ENCODE results near the gene PPP2R3C. TPM values are rescaled to one million over a fixed set of nuclear protein-coding genes. Genes with fewer than 3 reads are reported as not detected.
"Not testable (repeated sequence)": the region's sequence is repeated elsewhere in the genome, so short reads cannot be mapped to it uniquely, and the experiment has no call there.

The PPP2R3C gene
- total RNA-seq, 2 donors from 2014 or later = 50.4 to 64.9 TPM

GRCh38 chr14:35113308-35113950 lies 8.4 kb downstream of the PPP2R3C start:
- Mint-ChIP-seq H3K27me3 (no peaks in the 10 kb centered on the region), H3K9me3 (no peaks in the 10 kb centered on the region), H3K4me3 (no peak overlapping the region), H3K36me3 (ENCODE audit: low read depth) (peaks cover 95% of the 10 kb centered on the region), H3K4me1 (peaks cover 16% of the 10 kb centered on the region), H3K27ac (peak overlapping the region; percentile 58)
- ATAC-seq (replicated peaks) = no peak

- Mint-ChIP-seq H3K36me3 (ENCODE audit: low read depth) (peaks cover 95% of the 10 kb centered on the region), H3K4me1 (peaks cover 11% of the 10 kb centered on the region), H3K4me3 (no peak overlapping the region), H3K9me3 (no peaks in the 10 kb centered on the region), H3K27me3 (no peaks in the 10 kb centered on the region), H3K27ac (peak overlapping the region; percentile 58)
- ATAC-seq (replicated peaks) = no peak
These were observed 9.1 kb downstream of the PPP2R3C start for GRCh38 chr14:35112641-35113040.

GRCh38 chr14:35107866-35108265 lies 13.9 kb downstream of the PPP2R3C start:
- Mint-ChIP-seq H3K27me3 (no peaks in the 10 kb centered on the region), H3K4me3 (no peak overlapping the region), H3K36me3 (ENCODE audit: low read depth) (peaks cover 96% of the 10 kb centered on the region), H3K27ac (no peak overlapping the region), H3K9me3 (no peaks in the 10 kb centered on the region), H3K4me1 (peaks cover 6% of the 10 kb centered on the region)
- no peak for ATAC-seq (replicated peaks)

- not testable (repeated sequence) for H3K9me3 Mint-ChIP-seq; H3K4me3 Mint-ChIP-seq; ATAC-seq (replicated peaks); H3K27me3 Mint-ChIP-seq; H3K4me1 Mint-ChIP-seq; H3K27ac Mint-ChIP-seq
- peaks cover 99% of the 10 kb centered on the region for H3K36me3 Mint-ChIP-seq (ENCODE audit: low read depth)
These were observed 27.1 kb downstream of the PPP2R3C start for GRCh38 chr14:35094645-35095044.

GRCh38 chr14:35088514-35088913 lies 33.3 kb downstream of the PPP2R3C start:
- Mint-ChIP-seq H3K36me3 (ENCODE audit: low read depth) (peaks cover 97% of the 10 kb centered on the region), H3K4me1 (no peaks in the 10 kb centered on the region), H3K27me3 (no peaks in the 10 kb centered on the region), H3K4me3 (no peak overlapping the region), H3K9me3 (no peaks in the 10 kb centered on the region), H3K27ac (no peak overlapping the region)
- no peak for ATAC-seq (replicated peaks)

- no peak for ATAC-seq (replicated peaks)
- Mint-ChIP-seq H3K4me3 (no peak overlapping the region), H3K36me3 (ENCODE audit: low read depth) (peaks cover 93% of the 10 kb centered on the region), H3K27ac (no peak overlapping the region), H3K9me3 (no peaks in the 10 kb centered on the region), H3K4me1 (no peaks in the 10 kb centered on the region), H3K27me3 (no peaks in the 10 kb centered on the region)
These were observed 36.3 kb downstream of the PPP2R3C start for GRCh38 chr14:35085441-35085840.

GRCh38 chr14:35083530-35084150 lies 38.1 kb downstream of the PPP2R3C start:
- Mint-ChIP-seq H3K9me3 (no peaks in the 10 kb centered on the region), H3K36me3 (ENCODE audit: low read depth) (peaks cover 96% of the 10 kb centered on the region), H3K4me3 (no peak overlapping the region), H3K27me3 (no peaks in the 10 kb centered on the region), H3K4me1 (no peaks in the 10 kb centered on the region), H3K27ac (no peak overlapping the region)
- ATAC-seq (replicated peaks) = no peak

- Mint-ChIP-seq H3K9me3 (no peaks in the 10 kb centered on the region), H3K27me3 (no peaks in the 10 kb centered on the region), H3K27ac (no peak overlapping the region), H3K4me3 (no peak overlapping the region), H3K36me3 (ENCODE audit: low read depth) (peaks cover 81% of the 10 kb centered on the region), H3K4me1 (no peaks in the 10 kb centered on the region)
- no peak for ATAC-seq (replicated peaks)
These were observed 42.0 kb downstream of the PPP2R3C start for GRCh38 chr14:35079742-35080141.

- no peak for ATAC-seq (replicated peaks)
- no peak overlapping the region for H3K4me3 Mint-ChIP-seq
- no peaks in the 10 kb centered on the region for H3K9me3 Mint-ChIP-seq
- H3K36me3 Mint-ChIP-seq (ENCODE audit: low read depth) = peaks cover 69% of the 10 kb centered on the region
- peak overlapping the region; percentile 36 for H3K27ac Mint-ChIP-seq
- no peaks in the 10 kb centered on the region for H3K4me1 Mint-ChIP-seq
- H3K27me3 Mint-ChIP-seq = no peaks in the 10 kb centered on the region
These were observed 43.7 kb downstream of the PPP2R3C start for GRCh38 chr14:35078082-35078481.

- ATAC-seq (replicated peaks) = no peak
- Mint-ChIP-seq H3K27ac (no peak overlapping the region), H3K4me1 (no peaks in the 10 kb centered on the region), H3K9me3 (no peaks in the 10 kb centered on the region), H3K36me3 (ENCODE audit: low read depth) (peaks cover 64% of the 10 kb centered on the region), H3K4me3 (no peak overlapping the region), H3K27me3 (no peaks in the 10 kb centered on the region)
These were observed 48.3 kb downstream of the PPP2R3C start for GRCh38 chr14:35073486-35073885.

GRCh38 chr14:35072226-35072625 lies 49.6 kb downstream of the PPP2R3C start:
- Mint-ChIP-seq H3K4me3 (no peak overlapping the region), H3K27ac (peak overlapping the region; percentile 23), H3K9me3 (no peaks in the 10 kb centered on the region), H3K4me1 (no peaks in the 10 kb centered on the region), H3K27me3 (no peaks in the 10 kb centered on the region), H3K36me3 (ENCODE audit: low read depth) (peaks cover 69% of the 10 kb centered on the region)
- ATAC-seq (replicated peaks) = no peak

- H3K4me3 Mint-ChIP-seq = no peak overlapping the region
- no peak for ATAC-seq (replicated peaks)
- no peaks in the 10 kb centered on the region for H3K27me3 Mint-ChIP-seq
- H3K36me3 Mint-ChIP-seq (ENCODE audit: low read depth) = peaks cover 69% of the 10 kb centered on the region
- no peak overlapping the region for H3K27ac Mint-ChIP-seq
- H3K9me3 Mint-ChIP-seq = no peaks in the 10 kb centered on the region
- no peaks in the 10 kb centered on the region for H3K4me1 Mint-ChIP-seq
These were observed 53.4 kb downstream of the PPP2R3C start for GRCh38 chr14:35068238-35069012.

GRCh38 chr14:35065731-35066130 lies 56.1 kb downstream of the PPP2R3C start:
- not testable (repeated sequence) for ATAC-seq (replicated peaks); H3K27ac Mint-ChIP-seq; H3K4me1 Mint-ChIP-seq; H3K9me3 Mint-ChIP-seq; H3K27me3 Mint-ChIP-seq; H3K4me3 Mint-ChIP-seq
- peaks cover 62% of the 10 kb centered on the region for H3K36me3 Mint-ChIP-seq (ENCODE audit: low read depth)

GRCh38 chr14:35061113-35061791 lies 60.5 kb downstream of the PPP2R3C start:
- H3K27me3 Mint-ChIP-seq; H3K9me3 Mint-ChIP-seq; H3K4me1 Mint-ChIP-seq; ATAC-seq (replicated peaks); H3K27ac Mint-ChIP-seq; H3K4me3 Mint-ChIP-seq: not testable (repeated sequence)
- H3K36me3 Mint-ChIP-seq (ENCODE audit: low read depth) = peaks cover 71% of the 10 kb centered on the region

Data from activated T-helper 17 cell treated with anti-CD3 and anti-CD28 coated beads, Interleukin-2, amount 50 U/mL, for 72 hours (primary cell).